RWPE1 (cell line): ENCODE data around the gene RTF2.
"Not testable (repeated sequence)": the region's sequence is repeated elsewhere in the genome, so short reads cannot be mapped to it uniquely, and the experiment has no call there.

Experiments
- CTCF ChIA-PET: fragments of 350-600 bp; sonication (Branson Sonifier 250); formaldehyde crosslinking; extraction: SDS; loops from one replicate; lab custom pipeline; 2021; lab: Yijun Ruan, JAX
- POLR2A ChIA-PET: fragments of 400-600 bp; formaldehyde crosslinking; extraction: SDS; loops from one replicate; lab custom pipeline; 2020; ENCODE audit warnings: antibody characterized with exemption; ENCODE audit not compliant: low non-redundant PET; lab: Yijun Ruan, JAX
- DNase-seq: peaks from one replicate; pipeline ENCODE4 v3.0.0; 2012; ENCODE audit warnings: low spot score
- H3K27ac ChIP-seq: fragments of 450-650 bp; 2 replicates; pipeline ENCODE4 v1.5.1; 2017
- CTCF ChIP-seq: fragments of 450-650 bp; conservative IDR thresholded peaks from 2 replicates; pipeline ENCODE4 v1.5.1; 2017; ENCODE audit warnings: low read depth, mild to moderate bottlenecking

Gene RTF2

GRCh38 chr20:56517641-56518040, 49.2 kb downstream of the RTF2 start:
- no peak overlapping the region for H3K27ac ChIP-seq
- ChIA-PET CTCF (no interaction called here), POLR2A (no interaction called here)
- DNase-seq = no peak
- no peak for TF ChIP-seq CTCF

- DNase-seq = no peak
- CTCF ChIA-PET = interaction anchor here (0.8 kb wide), 1 partner anchor 33 kb away, joined by 3 read pairs; no protein-coding TSS in a partner anchor
- no peak for TF ChIP-seq CTCF
- POLR2A ChIA-PET = no interaction called here
- H3K27ac ChIP-seq = no peak overlapping the region
Observed at GRCh38 chr20:56518126-56518525, 49.7 kb downstream of the RTF2 start.

DNA sequence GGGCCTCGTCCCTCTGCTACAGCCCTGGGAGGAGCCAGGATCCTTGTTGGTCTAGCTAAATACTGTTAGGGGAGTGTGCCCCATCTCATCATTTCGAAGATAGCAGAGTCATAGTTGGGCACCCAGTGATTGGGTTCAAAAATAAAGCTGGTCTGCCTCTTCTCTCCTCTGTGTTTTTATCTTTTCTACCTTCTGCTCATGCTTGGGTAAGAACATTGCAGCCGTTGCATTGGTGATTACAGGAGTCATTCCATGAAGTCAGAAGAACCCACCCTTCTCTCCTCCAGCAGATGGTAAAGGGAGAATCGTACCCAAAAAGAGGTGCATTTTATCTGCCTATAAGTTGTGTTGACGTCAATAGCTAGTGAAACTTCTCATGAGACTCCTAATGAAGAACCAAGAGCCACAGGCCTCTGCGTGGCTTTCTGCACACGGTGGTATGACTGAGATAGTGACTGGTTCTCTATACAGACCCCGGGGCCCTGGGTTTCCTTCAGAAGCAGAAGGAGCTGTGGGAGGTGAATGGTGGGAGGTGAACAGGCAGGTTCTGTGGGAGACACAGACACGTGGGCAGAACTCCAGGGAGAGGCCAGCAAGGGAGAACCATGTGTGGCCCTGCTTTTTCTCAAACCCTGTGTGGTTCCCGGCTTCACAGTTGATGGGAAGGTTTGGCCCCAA, 50.4 kb downstream of the RTF2 start:
- no peak overlapping the region for H3K27ac ChIP-seq
- DNase-seq = no peak
- ChIA-PET CTCF (interaction anchor here (0.5 to 0.8 kb wide), 2 partner anchors 13 to 32 kb away, joined by 3 to 4 read pairs; no protein-coding TSS in a partner anchor), POLR2A (no interaction called here)
- no peak for TF ChIP-seq CTCF

GRCh38 chr20:56519551-56519950, 51.1 kb downstream of the RTF2 start:
- POLR2A ChIA-PET = no interaction called here
- H3K27ac ChIP-seq = no peak overlapping the region
- no peak for DNase-seq
- no peak for TF ChIP-seq CTCF
- CTCF ChIA-PET = interaction anchor here (0.6 kb wide), 1 partner anchor 17 kb away, joined by 6 read pairs; no protein-coding TSS in a partner anchor

GRCh38 chr20:56520180-56520579, 51.8 kb downstream of the RTF2 start:
- TF ChIP-seq CTCF = no peak
- no peak overlapping the region for H3K27ac ChIP-seq
- POLR2A ChIA-PET = no interaction called here
- CTCF ChIA-PET = interaction anchor here (0.6 to 1.0 kb wide), 4 partner anchors 13 to 31 kb away, joined by 3 to 4 read pairs (median 3); no protein-coding TSS in a partner anchor
- DNase-seq = no peak

DNA sequence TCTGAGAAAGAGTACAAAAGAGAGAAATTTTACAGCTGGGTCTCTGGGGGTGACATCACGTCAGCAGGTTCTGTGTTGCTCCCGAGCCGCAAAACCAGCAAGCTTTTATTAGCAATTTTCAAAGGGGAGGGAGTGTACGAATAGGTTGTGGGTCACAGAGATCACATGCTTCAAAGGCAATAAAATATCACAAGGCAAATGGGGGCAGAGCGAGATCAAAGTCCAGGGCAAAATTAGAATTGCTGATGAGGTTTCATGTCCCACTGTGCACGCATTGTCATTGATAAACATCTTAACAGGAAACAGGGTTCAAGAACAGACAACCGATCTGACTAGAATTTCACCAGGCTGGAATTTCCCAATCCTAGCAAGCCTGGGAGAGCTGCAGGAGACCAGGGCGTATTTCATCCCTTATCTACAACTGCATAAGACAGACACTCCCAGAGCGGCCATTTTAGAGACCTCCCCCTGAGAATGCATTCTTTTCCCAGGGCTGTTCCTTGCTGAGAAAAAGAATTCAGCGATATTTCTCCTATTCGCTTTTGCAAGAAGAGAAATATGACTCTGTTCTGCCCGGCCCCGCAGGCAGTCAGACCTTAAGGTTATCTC, 52.4 kb downstream of the RTF2 start:
- POLR2A ChIA-PET, DNase-seq, H3K27ac ChIP-seq: not testable (repeated sequence)
- CTCF ChIA-PET = interaction anchor here (0.8 to 1.0 kb wide), 2 partner anchors 13 to 30 kb away, joined by 3 read pairs; no protein-coding TSS in a partner anchor

GRCh38 chr20:56522311-56522710, 53.9 kb downstream of the RTF2 start:
- POLR2A ChIA-PET = no interaction called here
- CTCF ChIA-PET = no interaction called here
- no peak for DNase-seq
- no peak overlapping the region for H3K27ac ChIP-seq
- no peak for TF ChIP-seq CTCF

DNA sequence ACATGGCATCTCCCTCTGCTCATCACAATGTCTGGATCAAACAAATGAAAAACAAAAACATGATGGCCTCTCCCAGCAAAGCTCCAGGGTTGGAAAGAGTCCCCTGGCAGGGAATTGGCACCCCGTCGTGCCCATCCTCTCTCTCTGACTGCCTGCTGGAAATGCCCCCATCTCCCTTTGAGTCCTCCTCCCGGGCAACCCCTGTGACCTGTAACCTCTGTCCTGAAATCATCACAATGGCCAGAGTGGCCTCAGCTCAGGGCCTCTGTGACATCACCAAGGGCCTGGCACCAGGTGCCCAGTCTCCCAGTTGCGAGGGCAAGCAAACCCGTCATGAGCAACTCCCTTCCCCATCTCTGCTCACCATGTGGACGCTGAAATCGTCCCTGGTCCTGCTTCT, 56.0 kb downstream of the RTF2 start, which contains the start of gene FAM209A:
FAM209A (plus strand) TSS at position 301 of the 400 bp plus-strand sequence; CDS start at position 366, 65 bp downstream.
- CTCF ChIA-PET = interaction anchor here (0.7 to 0.8 kb wide), 2 partner anchors 15 to 94 kb away, joined by 4 to 5 read pairs; no protein-coding TSS in a partner anchor
- DNase-seq, POLR2A ChIA-PET, H3K27ac ChIP-seq: not testable (repeated sequence)
